ENCODE results near the gene DOCK9. TPM values are rescaled to one million over a fixed set of nuclear protein-coding genes. Genes with fewer than 3 reads are reported as not detected.

Gene DOCK9
- total RNA-seq, 1 experiment from 2014 or later = 36.6 TPM

- ChIA-PET CTCF (no interaction called here), POLR2A (no interaction called here)
- Mint-ChIP-seq H3K27me3 (ENCODE audit: low read depth) (no peaks in the 10 kb centered on the region; the same call in 1 of the 2 replicates), H3K27ac (no peak overlapping the region), H3K36me3 (no peaks in the 10 kb centered on the region), H3K9me3 (peaks cover 16% of the 10 kb centered on the region), H3K4me3 (no peak overlapping the region), H3K4me1 (peaks cover 6% of the 10 kb centered on the region)
- DNase-seq (ENCODE audit: low spot score) (no peak), ATAC-seq (no peak)
- no peak for TF ChIP-seq ZNF121 (CRISPR knock-in tag; IDR thresholded peaks at IDR 0.05)
- TF ChIP-seq E2F4 (CRISPR knock-in tag; IDR thresholded peaks at IDR 0.05; ENCODE audit: borderline replicate concordance, low read depth) = no peak
- TF ChIP-seq ZNF263 (CRISPR knock-in tag; IDR thresholded peaks at IDR 0.05; ENCODE audit: low read depth) = no peak
- no peak for TF ChIP-seq ZNF425 (CRISPR knock-in tag; conservative IDR thresholded peaks at IDR 0.05)
- no peak for TF ChIP-seq NFYB (CRISPR knock-in tag; conservative IDR thresholded peaks at IDR 0.05; ENCODE audit: low read depth)
- TF ChIP-seq SP1 (CRISPR knock-in tag; conservative IDR thresholded peaks at IDR 0.05) = no peak
- no peak for TF ChIP-seq TEAD4 (CRISPR knock-in tag; IDR thresholded peaks at IDR 0.05)
- no peak for TF ChIP-seq FOXJ3 (CRISPR knock-in tag; IDR thresholded peaks at IDR 0.05; ENCODE audit: borderline replicate concordance)
- TF ChIP-seq ZBTB43 (CRISPR knock-in tag; IDR thresholded peaks at IDR 0.05) = no peak
- TF ChIP-seq NFE2L1 (CRISPR knock-in tag; IDR thresholded peaks at IDR 0.05) = no peak
- TF ChIP-seq FOXP1 (CRISPR knock-in tag; IDR thresholded peaks at IDR 0.05; ENCODE audit: borderline replicate concordance) = no peak
- TF ChIP-seq ZNF232 (CRISPR knock-in tag; IDR thresholded peaks at IDR 0.05) = no peak
- TF ChIP-seq AFF4 (CRISPR knock-in tag; IDR thresholded peaks at IDR 0.05; ENCODE audit: borderline replicate concordance) = no peak
- no peak for TF ChIP-seq HMGA2 (CRISPR knock-in tag; IDR thresholded peaks at IDR 0.05)
- TF ChIP-seq ZNF317 (CRISPR knock-in tag; IDR thresholded peaks at IDR 0.05; ENCODE audit: borderline replicate concordance, low read depth) = no peak
- no peak for TF ChIP-seq CTCF (IDR thresholded peaks at IDR 0.05)
- TF ChIP-seq E2F1 (CRISPR knock-in tag; IDR thresholded peaks at IDR 0.05) = no peak
- TF ChIP-seq ARID4B (CRISPR knock-in tag; IDR thresholded peaks at IDR 0.05; ENCODE audit: borderline replicate concordance) = no peak
- no peak for TF ChIP-seq ESRRA (CRISPR knock-in tag; IDR thresholded peaks at IDR 0.05; ENCODE audit: borderline replicate concordance)
Measured at GRCh38 chr13:98784666-98785065, 193.2 kb downstream of the DOCK9 start.

All from WTC11 (cell line).